ENCODE measurements around the gene RNF151. TPM values are rescaled to one million over a fixed set of nuclear protein-coding genes. Genes with fewer than 3 reads are reported as not detected.

The RNF151 gene
- total RNA-seq, 2 donors from 2014 or later = 0.44 TPM; not detected in 1

DNA sequence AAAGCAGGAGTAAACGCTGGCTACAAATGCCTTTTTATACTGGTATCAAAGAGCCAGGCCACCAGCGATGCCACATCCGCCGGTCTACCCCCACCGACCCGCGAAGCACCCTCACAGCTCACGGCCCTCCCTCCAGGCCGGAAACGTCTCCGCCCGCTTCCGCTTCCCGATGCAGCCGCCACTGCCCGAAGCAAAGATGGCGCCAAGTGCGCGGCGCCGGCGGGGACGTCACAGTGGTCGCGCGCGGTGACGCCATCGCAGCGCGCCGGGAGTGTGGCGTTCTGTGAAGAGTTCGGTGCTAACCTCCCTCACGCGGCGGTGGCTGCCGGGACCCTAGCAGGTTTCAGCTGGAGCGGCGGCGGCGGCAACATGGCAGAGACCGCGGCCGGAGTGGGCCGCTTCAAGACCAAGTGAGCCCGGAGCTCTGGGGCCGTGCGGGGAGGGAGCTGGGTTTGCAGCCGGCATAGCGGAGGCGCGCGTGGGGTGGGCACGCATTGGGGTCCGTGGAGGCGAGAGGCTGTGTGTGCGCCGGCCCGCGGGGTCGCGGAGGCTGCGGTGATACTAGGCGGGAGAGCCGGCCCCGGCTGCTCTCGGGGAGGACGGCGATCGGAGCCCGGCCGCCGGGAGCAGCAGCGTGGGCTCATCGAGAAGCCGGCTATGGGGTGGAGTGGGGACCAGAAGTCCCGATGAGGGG lies 5.3 kb downstream of the RNF151 start, which contains the start of gene TBL3:
Gene TBL3, plus strand, starts transcription at position 258 of the 694 bp plus-strand sequence. Its CDS starts 112 bp downstream, at position 370.
- peak within 1 kb of the TSS; percentile 92 for H3K4me3 Mint-ChIP-seq
- H3K27ac Mint-ChIP-seq = peak within 1 kb of the TSS; percentile 93
- Histone ChIP-seq H3K9ac (ENCODE audit: extremely low read depth, low read length, poor library complexity, severe bottlenecking) (peak within 1 kb of the TSS; percentile 73), H3K27me3 (ENCODE audit: control insufficient read depth, insufficient read depth, low read length, poor library complexity, severe bottlenecking) (no peaks in the 10 kb centered on the region), H3K27ac (ENCODE audit: low read depth, low read length) (peak within 1 kb of the TSS; percentile 49), H3K9me3 (ENCODE audit: control insufficient read depth, low read length) (no peaks in the 10 kb centered on the region), H3K36me3 (ENCODE audit: control insufficient read depth, insufficient read depth, low read length) (peaks cover 13% of the 10 kb centered on the region), H3K4me1 (ENCODE audit: control insufficient read depth, insufficient read depth, low read length) (no peaks in the 10 kb centered on the region), H3K4me3 (ENCODE audit: low read length) (peak within 1 kb of the TSS; percentile 90)
- no peaks in the 10 kb centered on the region for H3K27me3 Mint-ChIP-seq (ENCODE audit: insufficient read depth)
- no peak for TF ChIP-seq CTCF (conservative IDR thresholded peaks at IDR 0.05)
- no peaks in the 10 kb centered on the region for H3K9me3 Mint-ChIP-seq
- peaks cover 8% of the 10 kb centered on the region for H3K4me1 Mint-ChIP-seq
- 0 to 1% methylated on average over 24 to 78 of the region's 78 CpGs for whole genome bisulfite sequencing, 2 experiments (ENCODE audit: insufficient coverage in 1 of 2, insufficient read length in 1 of 2)
- peaks cover 13% of the 10 kb centered on the region for H3K36me3 Mint-ChIP-seq (ENCODE audit: low read depth)
- DNase-seq = peak; percentile 98

DNA sequence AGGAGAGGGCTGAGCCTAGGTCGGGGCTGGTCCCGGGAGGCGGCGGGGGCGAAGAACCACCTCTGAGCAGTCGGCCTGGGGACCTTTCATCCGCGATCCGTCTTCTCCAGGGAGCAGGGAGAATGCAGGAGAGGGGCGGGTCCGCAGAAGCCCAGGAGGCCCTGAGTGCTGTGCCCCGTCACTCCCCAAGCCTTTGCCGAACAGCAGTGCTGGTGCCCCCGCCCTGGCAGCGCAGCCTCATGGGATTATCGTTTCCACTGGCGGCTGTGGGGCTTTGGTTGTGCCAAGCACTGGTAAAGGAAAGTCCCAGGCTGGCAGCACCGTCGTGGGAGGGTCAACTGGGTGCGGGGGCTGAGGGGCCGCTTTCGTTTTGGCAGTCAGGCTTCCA lies 5.8 kb downstream of the RNF151 start:
- peak overlapping the region; percentile 93 for H3K27ac Mint-ChIP-seq

GRCh38 chr16:1973461-1974156 lies 7.0 kb downstream of the RNF151 start:
- Histone ChIP-seq H3K36me3 (ENCODE audit: control insufficient read depth, insufficient read depth, low read length) (peaks cover 21% of the 10 kb centered on the region), H3K9me3 (ENCODE audit: control insufficient read depth, low read length) (no peaks in the 10 kb centered on the region), H3K27ac (ENCODE audit: low read depth, low read length) (no peak overlapping the region), H3K27me3 (ENCODE audit: control insufficient read depth, insufficient read depth, low read length, poor library complexity, severe bottlenecking) (peaks cover 2% of the 10 kb centered on the region), H3K9ac (ENCODE audit: extremely low read depth, low read length, poor library complexity, severe bottlenecking) (no peak overlapping the region), H3K4me3 (ENCODE audit: low read length) (no peak overlapping the region), H3K4me1 (ENCODE audit: control insufficient read depth, insufficient read depth, low read length) (no peaks in the 10 kb centered on the region)
- Mint-ChIP-seq H3K9me3 (no peaks in the 10 kb centered on the region), H3K4me1 (peaks cover 8% of the 10 kb centered on the region), H3K27me3 (ENCODE audit: insufficient read depth) (no peaks in the 10 kb centered on the region), H3K4me3 (peak overlapping the region; percentile 92), H3K36me3 (ENCODE audit: low read depth) (peaks cover 13% of the 10 kb centered on the region), H3K27ac (no peak overlapping the region)
- TF ChIP-seq CTCF (conservative IDR thresholded peaks at IDR 0.05) = no peak
- WGBS, 2 experiments (ENCODE audit: insufficient coverage in 1 of 2, insufficient read length in 1 of 2) = 91 to 93% methylated on average over 10 to 16 of the region's 16 CpGs
- no peak for DNase-seq

More for the DNA sequence above, 5.8 kb downstream of the RNF151 start:
- Histone ChIP-seq H3K27me3 (ENCODE audit: control insufficient read depth, insufficient read depth, low read length, poor library complexity, severe bottlenecking) (no peaks in the 10 kb centered on the region), H3K27ac (ENCODE audit: low read depth, low read length) (peak overlapping the region; percentile 49), H3K9ac (ENCODE audit: extremely low read depth, low read length, poor library complexity, severe bottlenecking) (peak overlapping the region; percentile 73), H3K9me3 (ENCODE audit: control insufficient read depth, low read length) (no peaks in the 10 kb centered on the region), H3K36me3 (ENCODE audit: control insufficient read depth, insufficient read depth, low read length) (peaks cover 16% of the 10 kb centered on the region), H3K4me1 (ENCODE audit: control insufficient read depth, insufficient read depth, low read length) (no peaks in the 10 kb centered on the region), H3K4me3 (ENCODE audit: low read length) (peak overlapping the region; percentile 90)
- WGBS, 2 experiments (ENCODE audit: insufficient coverage in 1 of 2, insufficient read length in 1 of 2) = 4 to 5% methylated on average over 16 to 22 of the region's 22 CpGs
- peaks cover 8% of the 10 kb centered on the region for H3K4me1 Mint-ChIP-seq
- no peak for DNase-seq
- peaks cover 13% of the 10 kb centered on the region for H3K36me3 Mint-ChIP-seq (ENCODE audit: low read depth)
- H3K27me3 Mint-ChIP-seq (ENCODE audit: insufficient read depth) = no peaks in the 10 kb centered on the region
- no peak for TF ChIP-seq CTCF (conservative IDR thresholded peaks at IDR 0.05)
- peak overlapping the region; percentile 92 for H3K4me3 Mint-ChIP-seq
- H3K9me3 Mint-ChIP-seq = no peaks in the 10 kb centered on the region

Data from endodermal cell (in vitro differentiated cells).